Measurements from ENCODE around the gene OLA1. TPM values are rescaled to one million over a fixed set of nuclear protein-coding genes. Genes with fewer than 3 reads are reported as not detected.

Gene OLA1
- total RNA-seq, 1 donor from 2014 or later = 132 TPM

GRCh38 chr2:174023591-174024523 is 224.5 kb downstream of the OLA1 start:
- no peaks in the 10 kb centered on the region for H3K36me3 ChIP-seq (ENCODE audit: control insufficient read depth, insufficient read depth, low read length)
- FAIRE-seq (peak; percentile 36), DNase-seq (ENCODE audit: low read depth) (peak; percentile 99)
- no peak overlapping the region for H3K4me3 ChIP-seq (ENCODE audit: low read depth, low read length)
- no peak for TF ChIP-seq CTCF (IDR thresholded peaks at IDR 0.05; ENCODE audit: insufficient read depth, low read length, severe bottlenecking)
- no peaks in the 10 kb centered on the region for H3K27me3 ChIP-seq (ENCODE audit: control insufficient read depth, insufficient read depth, low read length)

Other genes starting within 250 kb of the OLA1 start
- gene SP9, start 86.4 kb upstream of the OLA1 start, total RNA-seq = not detected in 2 replicates
- 20.0 and 21.8 TPM in 2 replicates for gene SCRN3, start 147.2 kb upstream of the OLA1 start, total RNA-seq
- gene GPR155, start 238.5 kb upstream of the OLA1 start, total RNA-seq = 1.3 TPM in 2 replicates

Measured in bronchial epithelial cell (primary cell).